B cell (primary cell): ENCODE measurements around the gene EIF4G2. TPM values are rescaled to one million over a fixed set of nuclear protein-coding genes. Genes with fewer than 3 reads are reported as not detected.

ENCODE experiments used
- ATAC-seq: fragments of 200-7000 bp; cut with Tn5 transposase; one replicate; pipeline ENCODE4 v1.10.0; 2021; ENCODE audit warnings: low read depth, mild to moderate bottlenecking, moderate number of reproducible peaks, moderate library complexity
- CTCF ChIA-PET: fragments of 350-600 bp; sonication (Branson Sonifier 250); formaldehyde crosslinking; loops from one replicate; lab custom pipeline; 2021; ENCODE audit warnings: antibody characterized with exemption, inconsistent platforms; lab: Charles Lee
- POLR2A ChIA-PET: fragments of 350-600 bp; sonication (Branson Sonifier 250); formaldehyde crosslinking; loops from one replicate; lab custom pipeline; 2021; ENCODE audit warnings: antibody characterized with exemption; lab: Charles Lee
- DNase-seq: peaks from one replicate; pipeline ENCODE4 v3.0.0; 2013
- H2AFZ ChIP-seq: 2 replicates; pipeline ENCODE4 v1.6.1; 2012; ENCODE audit warnings: mild to moderate bottlenecking, low read depth, low read length; ENCODE audit not compliant: insufficient read depth, poor library complexity, severe bottlenecking
- H3K27ac ChIP-seq, 2 donors: 1 replicate in 1 of 2; 2 replicates in 1 of 2; pipeline ENCODE4 v1.5.1; 2012 to 2013; ENCODE audit warnings: low read length in 2 of 2, mild to moderate bottlenecking in 2 of 2, moderate library complexity in 1 of 2
- H3K27me3 ChIP-seq, 4 experiments: fragments of 200-600 bp in 1 of 4; sonication (generic) in 1 of 4; replicated peaks in 1 of 4; 1 replicate in 2 of 4; 2 replicates in 2 of 4; pipeline versions ENCODE4 v1.6.1 to v1.7.0; 2013 to 2016; ENCODE audit warnings: low read length in 3 of 4, mild to moderate bottlenecking in 2 of 4, mixed read lengths in 1 of 4, moderate library complexity in 1 of 4; ENCODE audit not compliant: insufficient read depth in 4 of 4, control insufficient read depth in 3 of 4; ENCODE audit errors: control extremely low read depth in 1 of 4
- H3K36me3 ChIP-seq, 2 experiments: replicated peaks in 1 of 2; 1 replicate in 1 of 2; 2 replicates in 1 of 2; pipeline versions ENCODE4 v1.6.1 to v1.7.1; 2013; ENCODE audit warnings: low read length in 1 of 2; ENCODE audit not compliant: insufficient read depth in 2 of 2, control insufficient read depth in 1 of 2; ENCODE audit errors: control extremely low read depth in 1 of 2, extremely low read depth in 1 of 2
- H3K4me1 ChIP-seq, 2 donors: fragments of 200-600 bp in 1 of 2; sonication (generic) in 1 of 2; 1 replicate in 1 of 2; 2 replicates in 1 of 2; pipeline versions ENCODE4 v1.5.1 to v1.6.1; 2013 to 2017; ENCODE audit warnings: low read length in 2 of 2; ENCODE audit not compliant: control insufficient read depth in 2 of 2, insufficient read depth in 2 of 2
- H3K4me2 ChIP-seq: replicated peaks from 2 replicates; pipeline ENCODE3; 2012; ENCODE audit warnings: mild to moderate bottlenecking, low read depth, low read length; ENCODE audit not compliant: poor library complexity, severe bottlenecking
- H3K4me3 ChIP-seq, 5 experiments: fragments of 200-600 bp in 1 of 5; sonication (generic) in 1 of 5; 1 replicate in 3 of 5; 2 replicates in 2 of 5; pipeline versions ENCODE4 v1.5.1 to v1.7.0; 2011 to 2016; ENCODE audit warnings: low read length in 4 of 5, mild to moderate bottlenecking in 4 of 5, low read depth in 2 of 5, control low read depth in 1 of 5, moderate library complexity in 1 of 5; ENCODE audit not compliant: insufficient read depth in 1 of 5; ENCODE audit errors: control extremely low read depth in 1 of 5, extremely low read depth in 1 of 5
- H3K79me2 ChIP-seq: fragments of 200-600 bp; sonication (generic); one replicate; pipeline ENCODE4 v1.6.0; 2016; ENCODE audit warnings: low read length; ENCODE audit not compliant: control insufficient read depth, insufficient read depth
- H3K9ac ChIP-seq: fragments of 200-600 bp; sonication (generic); 2 replicates; pipeline ENCODE4 v1.6.1; 2017; ENCODE audit warnings: mild to moderate bottlenecking, low read length, moderate library complexity
- H3K9me3 ChIP-seq, 3 donors: one replicate each; pipeline versions ENCODE4 v1.6.1 to v1.7.1; 2013; ENCODE audit warnings: low read length in 2 of 3; ENCODE audit not compliant: control insufficient read depth in 2 of 3, insufficient read depth in 1 of 3; ENCODE audit errors: control extremely low read depth in 1 of 3
- H4K20me1 ChIP-seq: 2 replicates; pipeline ENCODE4 v1.6.0; 2012; ENCODE audit warnings: mild to moderate bottlenecking, low read length; ENCODE audit not compliant: insufficient read depth, control insufficient read depth, poor library complexity, severe bottlenecking
- H3K27ac Mint-ChIP-seq: one replicate; pipeline ENCODE4 v1.8.0; 2021; ENCODE audit warnings: mixed read lengths
- H3K27me3 Mint-ChIP-seq: one replicate; pipeline ENCODE4 v1.8.0; 2021; ENCODE audit warnings: mixed read lengths
- H3K4me1 Mint-ChIP-seq: one replicate; pipeline ENCODE4 v1.8.0; 2021; ENCODE audit warnings: mixed read lengths
- H3K4me3 Mint-ChIP-seq: one replicate; pipeline ENCODE4 v1.8.0; 2021; ENCODE audit warnings: mixed read lengths
- H3K9me3 Mint-ChIP-seq: one replicate; pipeline ENCODE4 v1.8.0; 2022; ENCODE audit warnings: mixed read lengths; ENCODE audit not compliant: insufficient read depth
- EZH2 ChIP-seq: IDR thresholded peaks from 2 replicates; pipeline ENCODE4 v1.6.1; 2012; ENCODE audit warnings: borderline replicate concordance, low read depth, mild to moderate bottlenecking, moderate library complexity, low read length; ENCODE audit not compliant: insufficient read depth, poor library complexity, severe bottlenecking
- WGBS: methylation state at CpG from one replicate; pipeline ENCODE4 v1.1.5; 2013; ENCODE audit warnings: missing lambda C conversion rate; ENCODE audit not compliant: insufficient coverage; 5-methylcytosine and 5-hydroxymethylcytosine counted together
- intact Hi-C: fragments of 100-400 bp; cut with micrococcal nuclease; formaldehyde crosslinking; loops from one replicate; pipeline ENCODE4 v1.10.0; 2022
- polyA plus RNA-seq: library from polyadenylated mRNA; depleted of rRNA; stranded (reverse); fragments of >200 nt; gene quantifications from 2 replicates; pipeline ENCODE4 v1.2.3, GENCODE V29; 2012
- total RNA-seq, 2 donors: library from RNA; stranded (reverse); fragments of 120-200 nt in 1 of 2; gene quantifications; 1 replicate in 1 of 2; 2 replicates in 1 of 2; pipeline versions ENCODE4 v1.2.3 to v1.2.4, GENCODE V29; 2013 to 2022
- TF ChIP-seq, protein P1 (sequence below): fragments of 200-600 bp; IDR thresholded peaks from one replicate; pipeline ENCODE4 v1.8.0; 2022; ENCODE audit warnings: antibody characterized with exemption, mild to moderate bottlenecking

Gene EIF4G2
- total and polyA plus RNA-seq, 2 donors (not counting 1 experiment from before 2014, with no cell fraction given), result 275 to 592 TPM

DNA sequence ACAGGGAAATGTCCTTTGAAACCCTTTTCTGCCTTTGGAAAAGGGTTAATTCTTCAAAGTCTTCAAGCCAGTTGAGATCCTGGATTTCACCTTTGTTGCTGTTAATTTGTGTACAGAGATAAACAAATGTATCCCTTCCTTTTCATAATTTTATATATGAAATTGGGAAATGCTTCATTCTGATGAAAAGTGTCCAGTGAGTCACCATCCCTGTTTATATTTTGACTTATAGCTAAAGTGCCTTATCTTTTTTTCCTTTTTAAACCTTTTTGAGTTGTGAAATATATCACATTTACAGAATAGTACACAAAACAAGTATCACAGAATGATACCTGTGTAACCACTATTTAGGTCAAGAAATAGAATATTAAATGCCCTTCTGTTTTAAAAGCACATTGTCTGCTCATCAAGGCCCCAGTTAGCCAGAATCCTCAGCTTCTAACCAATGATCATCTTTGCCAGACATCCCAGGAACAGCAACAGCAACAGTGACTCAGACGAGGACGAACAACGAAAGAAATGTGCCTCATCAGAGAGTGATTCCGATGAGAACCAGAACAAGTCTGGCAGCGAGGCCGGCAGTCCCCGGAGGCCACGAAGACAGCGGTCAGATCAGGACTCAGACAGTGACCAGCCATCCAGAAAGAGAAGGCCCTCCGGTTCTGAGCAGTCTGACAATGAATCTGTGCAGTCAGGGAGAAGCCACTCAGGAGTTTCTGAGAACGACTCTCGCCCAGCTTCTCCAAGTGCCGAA, 30.3 kb downstream of the EIF4G2 start:
- no peak for ATAC-seq

DNA sequence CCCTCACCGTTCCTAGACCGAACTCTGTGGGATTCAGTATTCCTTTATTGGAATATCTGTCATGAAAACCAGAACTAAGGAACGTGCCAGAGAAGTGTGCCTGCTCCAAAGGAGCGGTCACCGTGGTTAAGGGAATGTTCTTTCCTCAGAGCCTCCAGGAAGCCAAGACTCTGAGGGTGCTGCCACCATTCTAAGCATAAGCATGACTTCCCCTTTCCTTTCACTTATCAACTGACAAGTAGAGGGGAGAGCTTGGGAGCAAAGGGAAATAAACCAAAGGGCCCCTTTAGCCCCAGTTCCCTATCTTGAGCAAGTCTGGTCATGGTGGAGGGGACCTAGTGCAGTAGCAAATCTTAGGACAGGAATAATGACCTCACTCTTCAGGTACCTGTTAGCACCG, 30.9 kb downstream of the EIF4G2 start:
- no peak overlapping the region for H3K4me3 Mint-ChIP-seq
- no peaks in the 10 kb centered on the region for H3K27me3 ChIP-seq
- no peaks in the 10 kb centered on the region for H3K27me3 Mint-ChIP-seq
- H3K27ac ChIP-seq, result peak overlapping the region in 1 of 2 donors; percentile 26
- H3K79me2 ChIP-seq, result no peaks in the 10 kb centered on the region
- H3K4me1 ChIP-seq, result no peaks in the 10 kb centered on the region
- H3K9me3 ChIP-seq, result no peaks in the 10 kb centered on the region
- TF ChIP-seq EZH2, result no peak
- TF ChIP-seq, protein P1, sequence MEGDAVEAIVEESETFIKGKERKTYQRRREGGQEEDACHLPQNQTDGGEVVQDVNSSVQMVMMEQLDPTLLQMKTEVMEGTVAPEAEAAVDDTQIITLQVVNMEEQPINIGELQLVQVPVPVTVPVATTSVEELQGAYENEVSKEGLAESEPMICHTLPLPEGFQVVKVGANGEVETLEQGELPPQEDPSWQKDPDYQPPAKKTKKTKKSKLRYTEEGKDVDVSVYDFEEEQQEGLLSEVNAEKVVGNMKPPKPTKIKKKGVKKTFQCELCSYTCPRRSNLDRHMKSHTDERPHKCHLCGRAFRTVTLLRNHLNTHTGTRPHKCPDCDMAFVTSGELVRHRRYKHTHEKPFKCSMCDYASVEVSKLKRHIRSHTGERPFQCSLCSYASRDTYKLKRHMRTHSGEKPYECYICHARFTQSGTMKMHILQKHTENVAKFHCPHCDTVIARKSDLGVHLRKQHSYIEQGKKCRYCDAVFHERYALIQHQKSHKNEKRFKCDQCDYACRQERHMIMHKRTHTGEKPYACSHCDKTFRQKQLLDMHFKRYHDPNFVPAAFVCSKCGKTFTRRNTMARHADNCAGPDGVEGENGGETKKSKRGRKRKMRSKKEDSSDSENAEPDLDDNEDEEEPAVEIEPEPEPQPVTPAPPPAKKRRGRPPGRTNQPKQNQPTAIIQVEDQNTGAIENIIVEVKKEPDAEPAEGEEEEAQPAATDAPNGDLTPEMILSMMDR, result no peak
- POLR2A ChIA-PET, result no interaction called here
- H3K4me2 ChIP-seq, result no peak overlapping the region
- H2AFZ ChIP-seq, result no peak overlapping the region
- H3K9ac ChIP-seq, result no peak overlapping the region
- H3K27ac Mint-ChIP-seq, result no peak overlapping the region
- H3K9me3 Mint-ChIP-seq, result no peaks in the 10 kb centered on the region
- peaks cover 2% of the 10 kb centered on the region for H3K4me1 Mint-ChIP-seq
- H4K20me1 ChIP-seq, result no peaks in the 10 kb centered on the region
- ATAC-seq, result no peak
- peaks cover 12 to 55% of the 10 kb centered on the region in 2 experiments for H3K36me3 ChIP-seq
- no peak overlapping the region for H3K4me3 ChIP-seq
- no CpG with 5 or more reads among the region's 6 CpGs for WGBS
- intact Hi-C loops, result no loop called here
- no peak for DNase-seq
- CTCF ChIA-PET, result interaction anchor here (0.6 kb wide), 1 partner anchor 16 kb away, joined by 3 read pairs; no protein-coding TSS in a partner anchor

More for the DNA sequence above, 30.3 kb downstream of the EIF4G2 start:
- TF ChIP-seq, protein P1, result no peak
- no peak for TF ChIP-seq EZH2
- no peaks in the 10 kb centered on the region for H3K4me1 ChIP-seq
- no peaks in the 10 kb centered on the region for H3K27me3 ChIP-seq
- no peaks in the 10 kb centered on the region for H4K20me1 ChIP-seq
- intact Hi-C loops, result no loop called here
- no peaks in the 10 kb centered on the region for H3K9me3 Mint-ChIP-seq
- no peak for DNase-seq
- peak overlapping the region; percentile 24 for H3K27ac Mint-ChIP-seq
- CTCF ChIA-PET, result interaction anchor here (1.1 to 1.3 kb wide), 2 partner anchors 14 to 1009 kb away, joined by 3 to 4 read pairs; no protein-coding TSS in a partner anchor
- H3K4me3 Mint-ChIP-seq, result no peak overlapping the region
- POLR2A ChIA-PET, result no interaction called here
- H3K27me3 Mint-ChIP-seq, result no peaks in the 10 kb centered on the region
- no peak overlapping the region for H3K4me3 ChIP-seq
- H2AFZ ChIP-seq, result no peak overlapping the region
- H3K4me1 Mint-ChIP-seq, result peaks cover 2% of the 10 kb centered on the region
- H3K27ac ChIP-seq, result peak overlapping the region in 1 of 2 donors; percentile 26
- no peak overlapping the region for H3K9ac ChIP-seq
- H3K4me2 ChIP-seq, result no peak overlapping the region
- H3K79me2 ChIP-seq, result no peaks in the 10 kb centered on the region
- H3K36me3 ChIP-seq, result peaks cover 8 to 49% of the 10 kb centered on the region in 2 experiments
- 98% methylated on average over 13 of the region's 13 CpGs for WGBS
- H3K9me3 ChIP-seq, result no peaks in the 10 kb centered on the region
